OCI-LY1 (cell line): ENCODE measurements around the gene BMP15.

ENCODE experiments used
- H2AFZ ChIP-seq: fragments of 200-600 bp; sonication (generic), shearing (Covaris generic); 2 replicates; pipeline ENCODE4 v1.6.0; 2014; ENCODE audit warnings: antibody characterized with exemption, mild to moderate bottlenecking, low read length
- H3F3A ChIP-seq: fragments of 200-600 bp; sonication (generic), shearing (Covaris generic); 2 replicates; pipeline ENCODE4 v1.6.0; 2014; ENCODE audit warnings: mild to moderate bottlenecking, antibody characterized with exemption, low read length, moderate library complexity; ENCODE audit not compliant: insufficient read depth
- H3K27ac ChIP-seq: fragments of 200-600 bp; sonication (generic); 2 replicates; pipeline ENCODE4 v1.5.1; 2014; ENCODE audit warnings: low read length, mixed run types, mild to moderate bottlenecking, low read depth; ENCODE audit not compliant: poor library complexity, severe bottlenecking
- H3K27me3 ChIP-seq: fragments of 200-600 bp; sonication (generic); 2 replicates; pipeline ENCODE4 v1.6.0; 2014; ENCODE audit warnings: antibody characterized with exemption, mild to moderate bottlenecking, low read length, moderate library complexity; ENCODE audit not compliant: insufficient read depth
- H3K36me3 ChIP-seq: fragments of 200-600 bp; sonication (generic); 2 replicates; pipeline ENCODE4 v1.6.1; 2014; ENCODE audit warnings: mild to moderate bottlenecking, antibody characterized with exemption, low read length, moderate library complexity, mixed read lengths; ENCODE audit not compliant: insufficient read depth
- H3K4me1 ChIP-seq: fragments of 200-600 bp; sonication (generic); 2 replicates; pipeline ENCODE4 v1.5.1; 2014; ENCODE audit warnings: mild to moderate bottlenecking, low read length, moderate library complexity; ENCODE audit not compliant: insufficient read depth, severe bottlenecking
- H3K4me2 ChIP-seq: fragments of 200-600 bp; sonication (generic), shearing (Covaris generic); 2 replicates; pipeline ENCODE4 v1.6.1; 2014; ENCODE audit warnings: low read length
- H3K4me3 ChIP-seq: fragments of 200-600 bp; sonication (generic); 2 replicates; pipeline ENCODE4 v1.5.1; 2014; ENCODE audit warnings: low read length, low read depth, mild to moderate bottlenecking, mixed read lengths; ENCODE audit not compliant: poor library complexity, severe bottlenecking
- H3K79me2 ChIP-seq: fragments of 200-600 bp; shearing (Covaris generic); 2 replicates; pipeline ENCODE4 v1.6.1; 2016; ENCODE audit warnings: mixed run types, low read length, mixed read lengths; ENCODE audit not compliant: insufficient read depth
- H3K9ac ChIP-seq: fragments of 200-600 bp; sonication (generic), shearing (Covaris generic); 2 replicates; pipeline ENCODE4 v1.6.1; 2014; ENCODE audit warnings: mild to moderate bottlenecking, low read length, mixed read lengths
- H3K9me2 ChIP-seq: fragments of 200-600 bp; sonication (generic), shearing (Covaris generic); 2 replicates; pipeline ENCODE4 v1.6.1; 2014; ENCODE audit warnings: low read depth, mild to moderate bottlenecking, low read length, mixed read lengths
- H3K9me3 ChIP-seq: fragments of 200-600 bp; shearing (Covaris generic); 2 replicates; pipeline ENCODE4 v1.6.1; 2014; ENCODE audit warnings: low read length, mixed read lengths
- H4K20me1 ChIP-seq: fragments of 200-600 bp; sonication (generic), shearing (Covaris generic); 2 replicates; pipeline ENCODE4 v1.6.0; 2016; ENCODE audit warnings: mild to moderate bottlenecking, low read length; ENCODE audit not compliant: insufficient read depth
- CTCF ChIP-seq: fragments of 200-600 bp; sonication (generic), shearing (Covaris generic); IDR thresholded peaks from 2 replicates; pipeline ENCODE4 v1.5.1; 2017; ENCODE audit warnings: mild to moderate bottlenecking, antibody characterized with exemption, low read length, moderate library complexity, mixed read lengths
- EZH2 ChIP-seq: fragments of 200-600 bp; sonication (generic), shearing (Covaris generic); IDR thresholded peaks from 2 replicates; pipeline ENCODE4 v1.8.0; 2017; ENCODE audit warnings: borderline replicate concordance, mixed run types, mild to moderate bottlenecking, antibody characterized with exemption, low read length, moderate library complexity, mixed read lengths

BMP15 gene

GRCh38 chrX:50905334-50905733 lies 5.2 kb upstream of the BMP15 start:
- Histone ChIP-seq H3K27me3 (no peaks in the 10 kb centered on the region), H2AFZ (no peak overlapping the region), H4K20me1 (no peaks in the 10 kb centered on the region), H3K9me2 (no peaks in the 10 kb centered on the region), H3K4me3 (no peak overlapping the region), H3K36me3 (no peaks in the 10 kb centered on the region), H3F3A (no peaks in the 10 kb centered on the region), H3K79me2 (no peaks in the 10 kb centered on the region), H3K9ac (no peak overlapping the region), H3K9me3 (no peaks in the 10 kb centered on the region), H3K4me1 (no peaks in the 10 kb centered on the region), H3K27ac (no peak overlapping the region), H3K4me2 (no peak overlapping the region)
- TF ChIP-seq CTCF (peak; percentile 35), EZH2 (no peak)

- Histone ChIP-seq H3K9ac (no peak overlapping the region), H4K20me1 (no peaks in the 10 kb centered on the region), H3F3A (no peaks in the 10 kb centered on the region), H3K4me1 (no peaks in the 10 kb centered on the region), H3K27ac (no peak overlapping the region), H3K4me3 (no peak overlapping the region), H3K9me2 (no peaks in the 10 kb centered on the region), H3K79me2 (no peaks in the 10 kb centered on the region), H3K9me3 (no peaks in the 10 kb centered on the region), H3K4me2 (no peak overlapping the region), H3K27me3 (no peaks in the 10 kb centered on the region), H3K36me3 (no peaks in the 10 kb centered on the region), H2AFZ (no peak overlapping the region)
- no peak for TF ChIP-seq CTCF
- TF ChIP-seq EZH2 = no peak
Observed at GRCh38 chrX:50913520-50913919, 3.0 kb downstream of the BMP15 start.

- Histone ChIP-seq H3K27me3 (no peaks in the 10 kb centered on the region), H3K9me3 (no peaks in the 10 kb centered on the region), H3K27ac (no peak overlapping the region), H3K9ac (no peak overlapping the region), H3F3A (no peaks in the 10 kb centered on the region), H3K36me3 (no peaks in the 10 kb centered on the region), H4K20me1 (no peaks in the 10 kb centered on the region), H3K4me2 (no peak overlapping the region), H3K4me3 (no peak overlapping the region), H3K4me1 (no peaks in the 10 kb centered on the region), H2AFZ (no peak overlapping the region), H3K9me2 (no peaks in the 10 kb centered on the region), H3K79me2 (no peaks in the 10 kb centered on the region)
- TF ChIP-seq EZH2 (no peak), CTCF (no peak)
Observed at GRCh38 chrX:50920132-50920531, 9.6 kb downstream of the BMP15 start.
